Tibial artery (tissue), 4 donors: ENCODE measurements around the gene RAB40A.

ENCODE experiments used
- DNase-seq, 2 donors: peaks; one replicate each; pipeline ENCODE4 v3.0.0-alpha.2; 2019
- H3K27ac ChIP-seq, 2 donors: fragments of 200-600 bp; sonication (generic) in 1 of 2; 1 replicate in 1 of 2; 2 replicates in 1 of 2; pipeline ENCODE4 v1.5.1; 2018 to 2019; ENCODE audit warnings: mild to moderate bottlenecking in 1 of 2
- H3K27me3 ChIP-seq, 2 donors: fragments of 200-600 bp; sonication (generic) in 1 of 2; one replicate each; pipeline versions ENCODE4 v1.5.1 to v1.6.0; 2016 to 2019
- H3K36me3 ChIP-seq, 3 donors: fragments of 200-600 bp; sonication (generic) in 2 of 3; one replicate each; pipeline ENCODE4 v1.5.1; 2016 to 2019; ENCODE audit warnings: mild to moderate bottlenecking in 2 of 3
- H3K4me1 ChIP-seq, 4 donors: fragments of 200-600 bp; sonication (generic) in 2 of 4; 1 replicate in 3 of 4; 2 replicates in 1 of 4; pipeline ENCODE4 v1.5.1; 2016 to 2019
- H3K4me3 ChIP-seq, 2 donors: fragments of 200-600 bp; sonication (generic) in 1 of 2; 1 replicate in 1 of 2; 2 replicates in 1 of 2; pipeline ENCODE4 v1.5.1; 2018 to 2019; ENCODE audit warnings: mild to moderate bottlenecking in 2 of 2
- H3K9me3 ChIP-seq, 3 donors: fragments of 200-600 bp; sonication (generic) in 1 of 3; one replicate each; pipeline ENCODE4 v1.5.1; 2016 to 2019
- intact Hi-C: fragments of 100-400 bp; cut with DNase I; formaldehyde crosslinking; loops from one replicate; pipeline ENCODE4 v1.15.0; 2023; ENCODE audit warnings: low total_unique reads
- TF ChIP-seq, protein P1 (sequence below), 2 experiments: fragments of 200-600 bp in 1 of 2; fragments of 450-650 bp in 1 of 2; IDR thresholded peaks; one replicate each; pipeline ENCODE4 v1.5.1; 2017 to 2019; ENCODE audit warnings: antibody characterized with exemption in 2 of 2, mild to moderate bottlenecking in 1 of 2, moderate library complexity in 1 of 2

Gene RAB40A

GRCh38 chrX:103540145-103540544, 20.9 kb upstream of the RAB40A start:
- no peaks in the 10 kb centered on the region for H3K9me3 ChIP-seq
- TF ChIP-seq, protein P1, sequence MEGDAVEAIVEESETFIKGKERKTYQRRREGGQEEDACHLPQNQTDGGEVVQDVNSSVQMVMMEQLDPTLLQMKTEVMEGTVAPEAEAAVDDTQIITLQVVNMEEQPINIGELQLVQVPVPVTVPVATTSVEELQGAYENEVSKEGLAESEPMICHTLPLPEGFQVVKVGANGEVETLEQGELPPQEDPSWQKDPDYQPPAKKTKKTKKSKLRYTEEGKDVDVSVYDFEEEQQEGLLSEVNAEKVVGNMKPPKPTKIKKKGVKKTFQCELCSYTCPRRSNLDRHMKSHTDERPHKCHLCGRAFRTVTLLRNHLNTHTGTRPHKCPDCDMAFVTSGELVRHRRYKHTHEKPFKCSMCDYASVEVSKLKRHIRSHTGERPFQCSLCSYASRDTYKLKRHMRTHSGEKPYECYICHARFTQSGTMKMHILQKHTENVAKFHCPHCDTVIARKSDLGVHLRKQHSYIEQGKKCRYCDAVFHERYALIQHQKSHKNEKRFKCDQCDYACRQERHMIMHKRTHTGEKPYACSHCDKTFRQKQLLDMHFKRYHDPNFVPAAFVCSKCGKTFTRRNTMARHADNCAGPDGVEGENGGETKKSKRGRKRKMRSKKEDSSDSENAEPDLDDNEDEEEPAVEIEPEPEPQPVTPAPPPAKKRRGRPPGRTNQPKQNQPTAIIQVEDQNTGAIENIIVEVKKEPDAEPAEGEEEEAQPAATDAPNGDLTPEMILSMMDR (IDR thresholded peaks at IDR 0.05), result no peak
- no peak for DNase-seq
- intact Hi-C loops, result loop anchor here (5.0 kb wide), 1 partner anchor 147 kb away; the partner anchor contains the start of gene MORF4L2
- peak overlapping the region; percentile 77 to 82 for H3K27ac ChIP-seq
- no peak overlapping the region for H3K4me3 ChIP-seq
- H3K4me1 ChIP-seq, result peaks cover 0 to 56% (median 9%) of the 10 kb centered on the region in 4 donors
- H3K27me3 ChIP-seq, result no peaks in the 10 kb centered on the region
- no peaks in the 10 kb centered on the region for H3K36me3 ChIP-seq

GRCh38 chrX:103539695-103540094, 20.4 kb upstream of the RAB40A start:
- TF ChIP-seq, protein P1 (IDR thresholded peaks at IDR 0.05), result no peak
- Histone ChIP-seq H3K36me3 (no peaks in the 10 kb centered on the region), H3K27ac (peak overlapping the region; percentile 77 to 82), H3K4me1 (peaks cover 0 to 60% (median 9%) of the 10 kb centered on the region in 4 donors), H3K4me3 (no peak overlapping the region), H3K9me3 (no peaks in the 10 kb centered on the region), H3K27me3 (no peaks in the 10 kb centered on the region)
- intact Hi-C loops, result loop anchor here (5.0 to 10.0 kb wide), 2 partner anchors 148 to 275 kb away; partner anchors contain the start of gene MORF4L2
- no peak for DNase-seq

DNA sequence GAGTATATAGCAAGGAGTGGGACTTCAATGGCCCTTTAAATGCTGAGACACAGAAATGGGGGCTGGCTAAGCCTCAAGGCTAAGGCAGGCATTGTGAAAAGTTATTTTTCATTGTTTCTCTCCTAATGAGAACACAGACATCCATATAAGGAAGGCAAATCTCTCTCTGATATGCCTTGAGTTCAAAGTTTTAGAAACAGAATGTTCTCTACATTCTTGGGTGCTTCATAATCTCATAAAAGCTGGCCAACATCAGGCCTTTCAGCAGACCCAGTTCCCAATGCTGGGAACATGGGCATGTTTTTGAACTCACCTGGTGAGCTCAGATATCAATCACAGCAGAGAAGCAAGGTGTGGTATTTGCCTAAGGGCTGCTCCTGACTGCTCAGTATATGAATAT, 19.4 kb upstream of the RAB40A start:
- TF ChIP-seq, protein P1 (IDR thresholded peaks at IDR 0.05), result no peak

GRCh38 chrX:103537871-103538387, 18.6 kb upstream of the RAB40A start:
- Histone ChIP-seq H3K27me3 (no peaks in the 10 kb centered on the region), H3K27ac (peak overlapping the region; percentile 77 to 82), H3K36me3 (no peaks in the 10 kb centered on the region), H3K4me1 (peaks cover 0 to 71% (median 9%) of the 10 kb centered on the region in 4 donors), H3K4me3 (no peak overlapping the region), H3K9me3 (no peaks in the 10 kb centered on the region)
- DNase-seq, result no peak
- intact Hi-C loops, result loop anchor here (10.0 kb wide), 1 partner anchor 277 kb away; no protein-coding TSS in a partner anchor
- TF ChIP-seq, protein P1 (IDR thresholded peaks at IDR 0.05), result no peak

More for the DNA sequence above, 19.4 kb upstream of the RAB40A start:
- Histone ChIP-seq H3K27ac (peak overlapping the region; percentile 77 to 82), H3K4me3 (no peak overlapping the region), H3K9me3 (no peaks in the 10 kb centered on the region), H3K27me3 (no peaks in the 10 kb centered on the region), H3K36me3 (no peaks in the 10 kb centered on the region), H3K4me1 (peaks cover 0 to 70% (median 9%) of the 10 kb centered on the region in 4 donors)
- DNase-seq, result no peak
- intact Hi-C loops, result loop anchor here (10.0 kb wide), 1 partner anchor 276 kb away; no protein-coding TSS in a partner anchor

DNA sequence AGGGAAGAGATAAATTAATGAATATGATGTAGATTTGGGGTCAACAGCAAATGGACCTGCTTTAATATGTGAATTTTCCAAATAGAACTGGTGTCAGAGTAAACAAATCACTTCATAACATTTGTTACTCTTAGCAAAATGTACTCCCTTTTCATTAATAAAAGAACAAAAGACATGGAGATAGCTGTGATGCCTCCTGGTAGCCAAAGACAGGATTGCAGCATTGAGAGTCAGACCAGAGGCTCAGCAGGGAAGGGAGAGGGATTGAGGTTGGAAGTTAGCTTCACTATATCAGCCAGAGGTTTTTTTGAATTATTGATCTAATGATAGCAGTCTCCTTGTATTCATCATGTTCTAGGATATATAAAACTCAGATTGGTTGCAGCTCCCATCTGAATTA, 17.4 kb upstream of the RAB40A start:
- DNase-seq, result no peak
- TF ChIP-seq, protein P1 (IDR thresholded peaks at IDR 0.05), result no peak
- Histone ChIP-seq H3K9me3 (no peaks in the 10 kb centered on the region), H3K4me1 (peaks cover 0 to 71% (median 9%) of the 10 kb centered on the region in 4 donors), H3K36me3 (no peaks in the 10 kb centered on the region), H3K27me3 (no peaks in the 10 kb centered on the region), H3K4me3 (no peak overlapping the region), H3K27ac (peak overlapping the region; percentile 81 to 82)
- intact Hi-C loops, result loop anchor here (10.0 kb wide), 1 partner anchor 278 kb away; no protein-coding TSS in a partner anchor
